SK-N-SH (cell line): ENCODE measurements around the gene MAP3K19. TPM values are rescaled to one million over a fixed set of nuclear protein-coding genes. Genes with fewer than 3 reads are reported as not detected.

Experiments used
- CTCF ChIA-PET: fragments of 300-600, 350-600 bp; formaldehyde crosslinking; extraction: SDS; loops from one replicate; lab custom pipeline; 2021; lab: Yijun Ruan, JAX
- POLR2A ChIA-PET: fragments of 350-600 bp; sonication (Branson Sonifier 250); formaldehyde crosslinking; extraction: SDS; loops from one replicate; lab custom pipeline; 2020; ENCODE audit warnings: antibody characterized with exemption, inconsistent platforms; lab: Yijun Ruan, JAX
- DNase-seq: peaks from one replicate; pipeline ENCODE4 v3.0.0; 2012
- H2AFZ ChIP-seq: fragments of 200-600 bp; sonication (generic); 2 replicates; pipeline ENCODE4 v1.8.1; 2016; ENCODE audit warnings: antibody characterized with exemption, mild to moderate bottlenecking, low read depth
- H3F3A ChIP-seq: fragments of 200-600 bp; sonication (generic); replicated peaks from 2 replicates; pipeline ENCODE3; 2016; ENCODE audit warnings: antibody characterized with exemption, mild to moderate bottlenecking; ENCODE audit not compliant: insufficient read depth
- H3K27ac ChIP-seq, 2 experiments: fragments of 200-500 bp in 1 of 2; fragments of 200-600 bp in 1 of 2; sonication (Bioruptor generic) in 1 of 2; sonication (generic), shearing (Covaris generic) in 1 of 2; 2 replicates each; pipeline versions ENCODE4 v1.5.1 to v1.6.1; 2014 to 2016; ENCODE audit warnings: low read depth in 2 of 2, inconsistent platforms in 1 of 2, low read length in 1 of 2, mild to moderate bottlenecking in 1 of 2, mixed read lengths in 1 of 2
- H3K27me3 ChIP-seq: fragments of 200-600 bp; sonication (generic), shearing (Covaris generic); 2 replicates; pipeline ENCODE4 v1.6.1; 2016; ENCODE audit warnings: mixed run types; ENCODE audit not compliant: insufficient read depth
- H3K36me3 ChIP-seq, 2 experiments: fragments of 200-500 bp in 1 of 2; fragments of 200-600 bp in 1 of 2; sonication (Bioruptor generic) in 1 of 2; sonication (generic) in 1 of 2; replicated peaks in 1 of 2; 2 replicates each; pipeline versions ENCODE3 to v1.5.1; 2014 to 2016; ENCODE audit warnings: low read length in 1 of 2, mild to moderate bottlenecking in 1 of 2; ENCODE audit not compliant: insufficient read depth in 2 of 2, control insufficient read depth in 1 of 2
- H3K4me1 ChIP-seq, 2 experiments: fragments of 200-500 bp in 1 of 2; fragments of 200-600 bp in 1 of 2; sonication (Bioruptor generic) in 1 of 2; sonication (generic), shearing (Covaris generic) in 1 of 2; 2 replicates each; pipeline versions ENCODE4 v1.5.1 to v1.6.1; 2014 to 2016; ENCODE audit warnings: low read depth in 1 of 2, low read length in 1 of 2, mixed run types in 1 of 2; ENCODE audit not compliant: insufficient read depth in 2 of 2, control insufficient read depth in 1 of 2
- H3K4me2 ChIP-seq: fragments of 200-600 bp; sonication (generic), shearing (Covaris generic); 2 replicates; pipeline ENCODE4 v1.6.1; 2017; ENCODE audit warnings: mixed run types
- H3K4me3 ChIP-seq, 2 experiments: fragments of 200-500 bp in 1 of 2; fragments of 200-600 bp in 1 of 2; sonication (Bioruptor generic) in 1 of 2; sonication (generic), shearing (Covaris generic) in 1 of 2; 2 replicates each; pipeline versions ENCODE4 v1.5.1 to v1.8.1; 2014 to 2016; ENCODE audit warnings: low read depth in 2 of 2, inconsistent platforms in 1 of 2, low read length in 1 of 2, mild to moderate bottlenecking in 1 of 2, mixed read lengths in 1 of 2, moderate library complexity in 1 of 2
- H3K79me2 ChIP-seq: fragments of 200-600 bp; sonication (generic); 2 replicates; pipeline ENCODE4 v1.8.1; 2017; ENCODE audit warnings: mild to moderate bottlenecking; ENCODE audit not compliant: insufficient read depth
- H3K9ac ChIP-seq: fragments of 200-600 bp; sonication (generic); 2 replicates; pipeline ENCODE4 v1.6.1; 2017; ENCODE audit warnings: mixed run types
- H3K9me2 ChIP-seq: fragments of 200-600 bp; sonication (generic); 2 replicates; pipeline ENCODE4 v1.6.1; 2017; ENCODE audit warnings: mixed run types
- H3K9me3 ChIP-seq: fragments of 200-600 bp; sonication (generic); 2 replicates; pipeline ENCODE4 v1.6.1; 2017; ENCODE audit warnings: mixed run types, mild to moderate bottlenecking, moderate library complexity
- H4K20me1 ChIP-seq: fragments of 200-600 bp; sonication (generic); 2 replicates; pipeline ENCODE4 v1.6.1; 2017; ENCODE audit warnings: mild to moderate bottlenecking, mixed run types; ENCODE audit not compliant: insufficient read depth
- ELF1 ChIP-seq: IDR thresholded peaks from 2 replicates; pipeline ENCODE4 v1.4.0; 2012
- EP300 ChIP-seq, 2 experiments: IDR thresholded peaks; 2 replicates each; pipeline versions ENCODE4 v1.4.0 to v1.6.1; 2012; ENCODE audit warnings: borderline replicate concordance in 1 of 2, low read depth in 1 of 2, low read length in 1 of 2
- EZH2phosphoT487 ChIP-seq: fragments of 200-600 bp; sonication (generic); IDR thresholded peaks from 2 replicates; pipeline ENCODE4 v1.6.1; 2017; ENCODE audit warnings: low read depth, mixed run types, mild to moderate bottlenecking, antibody characterized with exemption, moderate library complexity, borderline replicate concordance
- FOSL2 ChIP-seq: IDR thresholded peaks from 2 replicates; pipeline ENCODE4 v1.4.0; 2012; ENCODE audit warnings: low read depth, mild to moderate bottlenecking, moderate library complexity, borderline replicate concordance
- FOXJ3 ChIP-seq: sonication (generic); formaldehyde crosslinking; IDR thresholded peaks from 2 replicates; pipeline ENCODE4 v1.5.1; 2020; ENCODE audit warnings: mild to moderate bottlenecking, missing genetic modification reagents
- FOXM1 ChIP-seq: IDR thresholded peaks from 2 replicates; pipeline ENCODE4 v1.4.0; 2012; ENCODE audit warnings: low read depth, mild to moderate bottlenecking
- GABPA ChIP-seq: IDR thresholded peaks from 2 replicates; pipeline ENCODE4 v1.4.0; 2012; ENCODE audit warnings: low read depth, mild to moderate bottlenecking
- GATA2 ChIP-seq: sonication (generic); formaldehyde crosslinking; IDR thresholded peaks from 2 replicates; pipeline ENCODE4 v1.5.0; 2020; ENCODE audit warnings: mild to moderate bottlenecking, missing genetic modification reagents
- JUND ChIP-seq: IDR thresholded peaks from 2 replicates; pipeline ENCODE4 v1.4.0; 2012
- MXI1 ChIP-seq: IDR thresholded peaks from 2 replicates; pipeline ENCODE4 v1.6.1; 2012; ENCODE audit warnings: mild to moderate bottlenecking, low read depth, low read length, improper control_type of control experiment
- PBX3 ChIP-seq: IDR thresholded peaks from 2 replicates; pipeline ENCODE4; 2012
- RCOR1 ChIP-seq: fragments of 150-350 bp; IDR thresholded peaks from 2 replicates; pipeline ENCODE4 v1.6.1; 2017; ENCODE audit warnings: antibody characterized with exemption, low read length
- REST ChIP-seq: IDR thresholded peaks from 2 replicates; pipeline ENCODE4 v1.6.1; 2012; ENCODE audit warnings: mild to moderate bottlenecking, low read depth, low read length, moderate library complexity
- SIN3A ChIP-seq: IDR thresholded peaks from 2 replicates; pipeline ENCODE4 v1.6.1; 2012; ENCODE audit warnings: low read depth, mild to moderate bottlenecking, low read length, moderate library complexity, borderline replicate concordance
- SMC3 ChIP-seq: IDR thresholded peaks from 2 replicates; pipeline ENCODE4 v1.6.1; 2012; ENCODE audit warnings: low read depth, low read length, improper control_type of control experiment
- TEAD4 ChIP-seq: IDR thresholded peaks from 2 replicates; pipeline ENCODE4 v1.4.0; 2012; ENCODE audit warnings: mild to moderate bottlenecking, borderline replicate concordance; ENCODE audit not compliant: insufficient read depth
- ZBTB33 ChIP-seq: IDR thresholded peaks from 2 replicates; pipeline ENCODE4 v1.4.0; 2012; ENCODE audit warnings: low read depth, borderline replicate concordance
- WGBS: methylation state at CpG from one replicate; pipeline ENCODE4 v1.1.6; 2017; ENCODE audit warnings: low lambda C conversion rate; 5-methylcytosine and 5-hydroxymethylcytosine counted together
- polyA plus RNA-seq, 3 experiments: library from polyadenylated mRNA; depleted of rRNA; stranded (reverse); fragments of >200 nt; gene quantifications; 2 replicates each; pipeline ENCODE4 v1.2.3, GENCODE V29; 2012

Gene MAP3K19
- polyA plus RNA-seq, 1 of the 3 experiments (the other 2 are of a cell fraction), result not detected

GRCh38 chr2:134949981-134950708, 97.1 kb downstream of the MAP3K19 start:
- POLR2A ChIA-PET, result no interaction called here
- Histone ChIP-seq H3K4me2 (no peak overlapping the region), H3K9me2 (no peaks in the 10 kb centered on the region), H3K79me2 (peaks cover 41% of the 10 kb centered on the region; the same call in 1 of the 2 replicates), H2AFZ (no peak overlapping the region), H3K4me3 (no peak overlapping the region), H3K27ac (no peak overlapping the region), H3K9ac (no peak overlapping the region), H3K27me3 (no peaks in the 10 kb centered on the region), H3K9me3 (no peaks in the 10 kb centered on the region), H4K20me1 (no peaks in the 10 kb centered on the region; the same call in 1 of the 2 replicates), H3K36me3 (peaks cover 77 to 82% of the 10 kb centered on the region in 2 experiments), H3F3A (peaks cover 14% of the 10 kb centered on the region), H3K4me1 (no peaks in the 10 kb centered on the region)
- whole genome bisulfite sequencing, result 95% methylated on average over 7 of the region's 7 CpGs
- CTCF ChIA-PET, result interaction anchor here (0.6 to 1.6 kb wide), 3 partner anchors 9 to 415 kb away, joined by 3 to 8 read pairs (median 3); no protein-coding TSS in a partner anchor
- no peak for DNase-seq
- TF ChIP-seq RCOR1, result no peak
- no peak for TF ChIP-seq SMC3
- TF ChIP-seq TEAD4, result no peak
- no peak for TF ChIP-seq FOSL2
- TF ChIP-seq EZH2phosphoT487, result no peak
- no peak for TF ChIP-seq ZBTB33
- TF ChIP-seq JUND, result no peak
- TF ChIP-seq GATA2 (CRISPR knock-in tag), result no peak
- TF ChIP-seq FOXJ3, result no peak
- TF ChIP-seq GABPA, result no peak
- no peak for TF ChIP-seq MXI1
- no peak for TF ChIP-seq FOXM1

GRCh38 chr2:134946073-134946472, 101.2 kb downstream of the MAP3K19 start:
- H4K20me1 ChIP-seq, result no peaks in the 10 kb centered on the region; the same call in 1 of the 2 replicates
- no peaks in the 10 kb centered on the region for H3K4me1 ChIP-seq
- H3F3A ChIP-seq, result peaks cover 16% of the 10 kb centered on the region
- H3K9me3 ChIP-seq, result no peaks in the 10 kb centered on the region
- H3K79me2 ChIP-seq, result peaks cover 60% of the 10 kb centered on the region; the same call in 1 of the 2 replicates
- no peak overlapping the region for H3K9ac ChIP-seq
- peaks cover 69 to 85% of the 10 kb centered on the region in 2 experiments for H3K36me3 ChIP-seq
- no peak overlapping the region for H3K4me3 ChIP-seq
- 85% methylated on average over 6 of the region's 6 CpGs for WGBS
- H2AFZ ChIP-seq, result no peak overlapping the region
- H3K27ac ChIP-seq, result no peak overlapping the region
- no peak overlapping the region for H3K4me2 ChIP-seq
- H3K9me2 ChIP-seq, result no peaks in the 10 kb centered on the region
- H3K27me3 ChIP-seq, result no peaks in the 10 kb centered on the region
- CTCF ChIA-PET, result interaction anchor here (0.6 to 1.7 kb wide), 4 partner anchors 10 to 38 kb away, joined by 3 to 7 read pairs (median 3); no protein-coding TSS in a partner anchor
- TF ChIP-seq EP300 (IDR thresholded peaks at IDR 0.05; ENCODE audit: borderline replicate concordance in 1 of 2, low read depth in 1 of 2, low read length in 1 of 2) (no peak), ELF1 (no peak), ZBTB33 (no peak), SIN3A (no peak), GABPA (no peak), REST (no peak), PBX3 (no peak)
- no peak for DNase-seq
- POLR2A ChIA-PET, result no interaction called here
